ENCODE data around the gene HLA-DQB2.
"Not testable (repeated sequence)": the region's sequence is repeated elsewhere in the genome, so short reads cannot be mapped to it uniquely, and the experiment has no call there.

Gene HLA-DQB2

DNA sequence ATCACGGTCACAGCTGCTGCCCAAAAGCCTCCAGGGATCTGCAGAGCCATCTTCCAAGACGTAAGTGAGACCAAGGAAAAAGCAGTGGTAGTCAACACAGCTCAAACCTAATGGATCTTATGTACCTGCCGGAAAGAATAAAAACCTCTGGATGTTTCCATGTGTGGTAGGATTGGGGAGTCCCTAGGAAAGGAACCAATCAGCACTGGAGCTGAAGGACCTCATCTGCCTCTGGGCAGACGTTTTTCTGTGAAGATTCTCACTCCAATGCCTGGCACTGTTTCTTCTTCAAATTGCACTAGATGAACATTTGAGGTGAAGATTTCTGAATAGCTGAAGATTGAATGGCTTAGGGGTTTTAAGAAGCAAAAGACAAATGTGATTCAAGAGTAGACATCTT is at the start of gene HLA-DQB2:
TSS of gene HLA-DQB2 (minus strand) at position 112 of the 400 bp plus-strand sequence. CDS start at position 50, 62 bp downstream.
- DNase-seq = no peak

DNA sequence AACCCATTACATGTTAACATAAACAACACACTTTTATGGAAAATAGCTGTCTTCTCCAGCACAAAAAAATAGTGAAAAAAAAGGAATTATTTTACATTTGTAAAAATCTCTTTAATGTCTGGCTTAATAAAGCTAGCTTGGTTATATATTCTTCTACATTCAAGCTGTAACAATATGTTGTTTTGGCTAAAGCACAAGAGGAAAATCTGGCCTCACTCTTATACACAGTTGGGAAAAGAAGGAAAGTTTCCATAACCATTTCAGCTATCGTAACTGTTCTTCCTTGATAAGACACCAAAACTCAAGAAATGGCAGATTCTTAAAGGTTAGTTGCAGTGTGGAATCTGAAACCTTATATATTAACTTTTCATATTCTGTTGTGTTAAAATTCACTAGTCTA is 45.8 kb upstream of the HLA-DQB2 start:
- no peak for DNase-seq

DNA sequence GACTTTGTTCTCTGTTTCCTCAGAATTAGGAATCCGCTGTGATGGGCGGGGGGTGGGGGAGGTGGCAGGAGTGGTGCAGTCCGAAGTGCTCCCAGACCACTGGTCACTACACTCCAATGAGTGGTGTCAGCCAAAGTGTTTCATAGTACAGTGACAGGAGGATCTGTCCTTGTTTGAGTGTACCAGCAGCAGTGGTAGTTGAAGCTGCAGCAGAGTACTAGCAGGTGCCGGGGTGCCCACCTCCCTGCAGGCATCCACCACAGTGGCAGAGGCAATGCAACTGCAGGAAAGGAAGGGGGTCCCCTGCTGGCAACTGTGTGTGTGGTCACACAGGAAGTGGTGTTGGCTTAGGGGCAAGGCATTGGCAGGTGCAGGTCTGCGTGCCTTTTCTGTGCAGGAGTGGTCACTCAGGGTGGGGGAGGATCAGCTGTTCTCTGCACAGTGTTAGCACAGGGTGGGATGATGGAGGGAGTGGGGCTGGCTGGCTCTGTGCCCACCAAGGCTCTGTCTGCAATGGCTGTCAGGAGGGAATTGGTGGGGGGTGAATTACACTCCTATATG is 43.8 kb upstream of the HLA-DQB2 start:
- no peak for DNase-seq

DNA sequence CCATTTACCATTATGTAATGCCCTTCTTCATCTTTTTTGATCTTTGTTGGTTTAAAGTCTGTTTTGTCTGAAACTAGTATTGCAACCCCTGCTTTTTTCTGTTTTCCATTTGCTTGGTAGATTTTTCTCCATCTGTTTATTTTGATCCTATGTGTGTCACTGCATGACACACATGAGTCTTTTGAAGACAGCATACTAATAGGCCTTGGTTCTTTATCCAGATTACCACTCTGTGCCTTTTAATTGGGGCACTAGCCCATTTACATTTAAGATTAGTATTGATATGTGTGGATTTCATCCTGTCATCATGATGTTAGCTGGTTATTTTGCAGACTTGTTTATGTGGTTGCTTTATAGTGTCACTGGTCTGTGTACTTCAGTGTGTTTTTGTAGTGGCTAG is 42.1 kb upstream of the HLA-DQB2 start:
- not testable (repeated sequence) for DNase-seq

DNA sequence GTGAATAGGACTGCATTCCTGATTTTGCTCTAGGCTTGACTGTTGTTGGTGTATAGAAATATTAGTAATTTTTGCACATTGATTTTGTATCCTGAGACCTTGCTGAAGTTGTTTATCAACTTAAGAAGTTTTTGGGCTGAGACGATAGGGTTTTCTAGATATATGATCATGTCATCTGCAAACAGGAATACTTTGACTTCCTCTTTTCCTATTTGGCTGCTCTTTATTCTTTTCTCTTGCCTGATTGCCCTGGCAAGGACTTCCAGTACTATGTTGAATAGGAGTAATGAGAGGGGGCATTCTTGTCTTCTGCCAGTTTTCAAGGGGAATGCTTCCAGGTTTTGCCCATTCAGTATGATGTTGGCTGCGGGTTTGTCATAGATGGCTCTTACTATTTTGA is 40.1 kb upstream of the HLA-DQB2 start:
- no peak for DNase-seq

DNA sequence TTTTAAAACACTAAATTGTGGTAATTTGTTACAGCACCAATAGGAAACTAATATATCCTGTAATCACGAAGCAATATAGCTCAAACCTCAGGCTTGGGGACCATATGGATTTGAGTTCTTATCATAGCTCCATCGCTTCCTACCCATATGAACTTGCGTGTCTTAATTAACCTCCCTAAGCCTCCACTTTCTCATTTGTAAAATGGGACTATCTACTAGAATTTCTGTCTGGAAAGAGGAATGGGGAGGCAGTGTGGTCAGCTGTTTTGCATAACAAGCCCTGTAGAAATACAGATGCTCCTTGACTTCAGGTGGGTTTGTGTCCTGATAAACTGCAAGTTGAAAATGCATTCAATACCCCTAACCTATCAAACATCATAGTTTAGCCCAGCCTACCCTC is 36.4 kb upstream of the HLA-DQB2 start:
- no peak for DNase-seq

DNA sequence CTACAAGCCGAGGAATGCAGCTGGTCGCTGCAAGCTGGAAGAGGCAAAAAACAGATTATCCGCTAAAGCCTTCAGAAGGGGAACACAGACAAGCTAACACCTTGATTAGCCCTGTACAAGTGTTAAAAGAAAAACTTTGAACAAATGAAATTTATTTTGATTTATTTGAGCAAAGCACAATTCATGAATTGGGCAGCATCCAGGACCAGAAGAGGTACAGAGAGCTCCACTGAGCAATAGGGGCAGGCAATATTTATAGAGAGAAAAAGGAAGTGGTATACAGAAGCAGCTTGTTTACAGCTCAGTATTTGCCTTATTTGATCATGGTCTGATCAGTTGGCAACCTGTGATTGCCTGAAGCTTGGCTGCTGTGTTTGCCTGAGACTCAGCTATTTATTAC is 35.8 kb upstream of the HLA-DQB2 start:
- no peak for DNase-seq

DNA sequence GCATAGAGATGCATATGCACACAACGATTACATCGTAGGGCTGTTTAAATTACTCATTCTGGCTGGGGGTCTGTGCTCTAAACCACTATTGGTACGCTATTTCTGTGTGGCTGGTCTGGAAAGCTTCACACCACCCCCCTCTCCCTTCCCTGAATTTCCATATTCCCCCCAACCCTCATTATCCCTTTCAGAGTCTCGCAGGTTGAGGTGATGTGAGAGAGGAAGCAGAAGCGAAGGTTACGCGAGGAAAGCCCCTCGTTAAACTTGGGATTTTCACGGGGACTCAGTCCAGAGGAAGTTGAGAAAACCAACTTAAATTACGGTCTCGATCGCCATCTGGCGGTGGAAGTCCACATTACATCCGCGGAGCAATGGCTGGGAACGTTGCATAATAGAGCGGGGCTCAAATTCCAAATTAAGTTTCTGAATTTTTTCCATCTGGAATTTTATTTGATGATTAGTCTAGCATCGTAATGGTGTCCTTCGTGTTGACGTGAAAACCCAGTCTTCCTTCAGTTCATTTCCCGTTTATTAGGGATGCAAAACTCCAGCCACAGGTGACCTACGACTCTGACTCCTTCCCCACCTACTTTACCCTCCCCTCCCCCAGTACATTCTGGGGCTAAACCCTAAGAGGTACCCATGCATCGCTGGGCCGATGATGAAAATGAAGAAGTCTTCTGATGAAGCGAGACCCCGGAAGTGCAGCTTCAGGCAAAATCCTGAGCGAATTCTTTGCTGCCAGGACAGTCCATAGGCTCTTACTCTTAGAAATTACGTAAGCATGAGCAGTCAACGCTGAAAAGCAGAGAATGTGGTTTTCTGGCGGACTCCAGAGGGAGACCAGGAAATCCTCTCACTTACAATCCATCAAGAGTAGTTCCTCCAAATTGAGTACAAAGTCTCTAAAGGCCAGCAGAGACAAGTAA is 33.8 kb upstream of the HLA-DQB2 start:
- DNase-seq = no peak

DNA sequence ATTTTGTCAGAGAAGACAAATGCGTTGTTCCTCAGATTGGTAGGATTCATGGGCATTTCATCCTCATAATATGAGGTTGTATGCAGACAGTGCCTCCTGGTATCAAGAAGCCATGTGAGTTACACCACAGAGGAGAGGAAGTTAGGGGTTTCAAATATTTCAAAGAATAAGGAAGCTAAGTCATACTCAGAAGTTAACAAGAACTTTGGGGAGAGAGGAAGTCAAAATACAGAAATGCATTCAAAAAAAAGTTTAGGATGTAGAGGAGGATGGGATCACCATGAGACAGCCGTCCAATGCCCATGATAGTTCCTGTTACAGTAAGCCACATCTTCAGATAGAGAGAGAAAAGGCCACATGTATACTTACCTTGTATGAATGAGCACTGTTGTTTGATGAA is 31.2 kb upstream of the HLA-DQB2 start:
- no peak for DNase-seq

DNA sequence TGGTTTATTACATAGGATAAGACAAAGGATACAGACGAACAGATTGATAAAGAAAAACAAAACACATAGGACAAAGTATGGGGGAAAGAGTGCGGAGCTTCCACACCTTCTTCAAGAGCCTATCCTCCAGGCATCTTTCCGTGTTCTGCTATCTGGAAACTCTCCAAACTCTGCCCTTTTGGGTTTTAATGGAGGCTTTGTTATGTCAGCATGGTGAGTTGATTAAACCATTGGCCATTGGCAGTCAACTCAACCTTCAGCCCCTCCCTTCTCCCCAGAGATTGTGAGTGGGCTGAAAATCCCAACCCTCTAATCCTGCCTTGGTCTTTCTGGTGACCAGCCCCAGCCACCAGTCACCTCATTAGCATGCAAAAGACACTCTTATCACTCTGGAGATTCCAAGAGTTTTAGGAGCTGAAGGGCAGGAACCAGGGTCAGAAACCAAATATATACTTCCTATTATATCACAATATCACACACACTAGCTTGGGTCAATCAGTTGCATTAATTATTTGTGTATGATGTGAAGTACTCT is 29.6 kb upstream of the HLA-DQB2 start:
- no peak for DNase-seq

DNA sequence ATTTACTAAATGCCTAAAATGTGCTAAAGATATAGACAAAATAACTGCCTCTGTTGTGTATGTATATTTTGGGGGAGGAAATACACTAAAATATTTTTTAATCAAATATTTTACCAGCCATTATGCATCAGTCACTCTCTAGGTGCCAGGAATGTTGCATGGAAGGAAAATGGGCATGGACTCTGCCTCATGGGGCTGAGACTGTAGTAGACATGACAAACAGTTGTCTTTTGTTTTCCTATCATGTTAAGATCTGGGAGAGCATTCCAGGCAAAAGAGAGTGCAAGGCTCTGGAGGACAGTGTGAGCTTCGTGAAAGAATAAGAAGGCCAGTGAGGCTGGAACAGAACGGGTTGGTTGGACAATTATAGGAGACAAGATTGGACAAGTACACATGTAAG is 27.0 kb upstream of the HLA-DQB2 start:
- DNase-seq = no peak

DNA sequence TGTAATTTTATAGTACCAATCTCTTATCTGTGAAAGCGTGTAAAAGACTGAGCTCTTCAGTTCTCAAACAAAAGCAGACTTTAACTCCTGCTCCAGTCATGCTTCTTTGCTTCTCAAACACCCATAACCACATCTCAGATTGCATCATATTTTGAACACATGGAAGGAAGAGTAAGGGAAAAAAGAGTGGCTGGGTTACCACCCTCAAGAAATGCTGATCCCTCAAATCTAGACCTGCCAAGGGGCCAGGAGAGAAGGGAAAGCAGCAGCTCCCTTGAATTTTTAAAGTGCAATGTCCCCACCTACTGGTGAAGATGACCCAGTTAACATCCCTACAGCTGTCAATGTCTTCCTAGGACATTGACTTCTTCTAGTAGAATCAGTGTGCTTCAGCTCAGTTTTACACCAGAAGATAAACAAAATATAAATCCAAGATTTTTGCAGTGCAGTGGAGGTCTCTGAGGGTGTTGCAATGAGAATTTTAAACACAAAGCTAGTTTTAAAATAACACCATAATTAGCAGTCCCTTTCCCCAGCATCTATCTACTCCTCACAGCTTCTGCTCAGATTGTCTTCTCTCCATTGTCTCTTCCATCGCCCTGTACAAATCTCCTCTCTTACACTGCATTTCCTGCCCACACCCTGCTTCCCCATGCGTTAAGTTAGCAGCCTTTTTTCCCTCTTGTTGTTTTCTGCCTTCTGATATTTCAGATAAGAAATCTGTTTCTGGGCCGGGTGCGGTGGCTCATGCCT is 22.6 kb upstream of the HLA-DQB2 start:
- DNase-seq = no peak

DNA sequence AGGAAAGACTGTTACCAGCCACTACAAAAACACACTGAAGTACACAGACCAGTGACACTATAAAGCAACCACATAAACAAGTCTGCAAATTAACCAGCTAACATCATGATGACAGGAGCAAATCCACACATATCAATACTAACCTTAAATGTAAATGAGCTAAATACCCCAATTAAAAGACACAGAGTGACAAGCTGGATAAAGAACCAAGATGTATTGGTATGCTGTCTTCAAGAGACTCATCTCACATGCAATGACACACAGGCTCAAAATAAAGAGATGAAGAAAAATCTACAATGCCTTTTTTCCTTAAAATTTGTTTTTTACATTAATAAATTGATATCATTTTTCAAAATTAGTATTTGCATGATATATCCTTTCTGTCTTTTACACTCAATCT is 19.6 kb upstream of the HLA-DQB2 start:
- not testable (repeated sequence) for DNase-seq

DNA sequence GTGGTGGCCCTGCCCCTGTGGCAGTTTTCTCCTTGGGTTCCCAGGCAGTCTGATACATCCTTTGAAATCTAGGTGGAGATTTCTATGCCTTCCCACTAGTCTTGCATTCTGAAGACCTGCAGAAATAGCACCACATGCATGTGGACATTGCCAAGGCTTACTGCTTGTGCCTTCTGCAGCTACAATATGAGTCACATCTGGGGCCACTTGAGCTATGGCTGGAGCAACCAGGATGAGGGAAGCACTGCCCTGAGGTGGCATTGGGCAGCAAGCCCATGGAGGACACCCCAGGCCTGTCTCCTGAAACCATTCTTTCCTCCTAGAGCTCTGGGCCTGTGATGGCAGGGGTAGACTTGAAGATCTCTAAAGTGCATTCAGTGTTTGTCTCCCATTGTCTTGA is 15.7 kb upstream of the HLA-DQB2 start:
- DNase-seq = no peak

DNA sequence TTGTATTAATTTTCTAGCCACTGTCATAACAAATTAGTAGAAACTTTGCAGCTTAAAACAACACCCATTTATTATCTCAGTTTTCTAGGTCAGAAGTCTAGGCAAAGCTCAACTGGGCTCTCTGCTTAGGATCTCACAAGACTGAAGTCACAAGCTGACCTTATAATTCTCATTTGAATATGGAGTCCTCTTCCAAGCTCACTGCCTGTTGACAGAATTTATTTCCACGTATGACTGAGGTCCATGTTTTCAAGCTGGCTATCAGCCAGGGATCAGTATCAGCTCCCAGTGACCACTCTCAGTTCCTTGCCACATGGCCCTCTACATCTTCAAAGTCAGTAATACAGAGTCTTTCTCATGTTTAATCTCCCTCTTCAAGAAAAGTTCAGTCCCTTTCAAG is 11.7 kb upstream of the HLA-DQB2 start:
- no peak for DNase-seq

DNA sequence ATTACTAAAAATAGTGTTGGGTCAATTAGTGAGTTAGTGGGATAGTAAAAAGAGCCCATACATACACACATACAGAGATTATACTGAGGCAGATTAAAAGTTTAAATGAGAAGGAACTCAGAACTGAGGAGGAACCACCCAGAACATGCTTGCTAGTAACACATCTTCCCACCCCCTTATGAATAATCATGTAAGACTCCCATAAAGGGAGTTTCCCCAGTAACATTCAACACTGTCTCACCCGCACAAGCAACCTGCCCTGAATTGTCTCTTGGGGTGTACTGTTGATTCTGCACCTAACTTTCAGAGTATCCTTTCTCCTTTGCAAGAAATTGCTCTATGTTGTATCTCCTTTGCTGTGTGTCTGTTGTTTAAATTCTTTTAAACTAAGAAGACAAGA is 11.1 kb upstream of the HLA-DQB2 start:
- no peak for DNase-seq

DNA sequence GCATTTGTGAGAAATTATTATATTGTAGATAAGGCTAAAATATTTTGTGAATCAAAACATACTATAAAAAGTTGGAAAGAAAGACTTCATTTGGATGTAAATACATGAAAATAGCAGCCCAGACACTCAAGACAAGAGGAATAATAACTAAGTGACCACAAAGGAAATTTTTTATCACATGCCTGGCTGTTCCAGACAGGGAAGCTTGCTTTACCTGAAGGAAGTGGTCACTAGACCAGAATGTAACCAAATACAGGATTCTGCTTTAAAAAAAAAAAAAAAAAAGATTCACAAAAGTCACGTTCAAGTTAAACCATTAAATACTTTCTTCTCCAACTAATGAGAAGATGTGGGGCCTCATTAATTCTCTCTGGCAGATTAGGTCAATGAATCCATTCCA is 9.3 kb upstream of the HLA-DQB2 start:
- no peak for DNase-seq

DNA sequence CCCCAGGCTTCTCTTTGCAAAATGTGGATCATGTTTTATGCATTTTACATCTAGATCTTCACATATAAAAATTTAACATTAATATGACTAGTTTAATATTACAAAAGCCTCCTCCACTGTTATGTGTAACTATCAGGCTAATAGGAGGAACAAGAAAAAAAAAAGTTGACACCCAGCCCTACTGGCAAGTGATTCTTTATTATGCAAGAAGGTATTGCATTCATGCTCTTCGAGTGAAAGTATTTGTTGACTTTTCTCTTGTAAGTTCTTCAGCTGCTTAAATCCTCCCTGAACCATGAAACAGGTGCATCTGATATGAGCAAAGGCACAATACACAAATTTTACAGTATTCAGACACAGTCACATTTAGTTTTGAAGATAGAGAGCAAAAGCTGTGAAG is 716 bp upstream of the HLA-DQB2 start:
- no peak for DNase-seq

DNA sequence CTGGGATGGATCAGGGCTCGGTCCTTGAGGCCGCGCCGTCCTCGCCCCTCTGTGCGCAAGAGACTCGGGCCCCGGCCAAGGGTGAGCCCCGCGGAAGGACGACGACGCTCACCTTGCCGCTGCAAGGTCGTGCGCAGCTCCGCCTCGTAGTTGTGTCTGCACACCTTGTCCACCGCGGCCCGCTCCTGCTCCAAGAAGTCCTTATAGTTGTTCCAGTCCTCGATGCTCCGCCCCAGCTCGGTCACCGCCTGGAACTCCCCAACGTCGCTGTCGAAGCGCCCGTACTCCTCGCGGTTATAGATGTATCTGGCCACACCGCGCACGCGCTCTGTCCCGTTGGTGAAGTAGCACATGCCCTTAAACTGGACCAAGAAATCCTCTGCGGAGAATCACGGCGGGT is 1.8 kb downstream of the HLA-DQB2 start:
- no peak for DNase-seq

DNA sequence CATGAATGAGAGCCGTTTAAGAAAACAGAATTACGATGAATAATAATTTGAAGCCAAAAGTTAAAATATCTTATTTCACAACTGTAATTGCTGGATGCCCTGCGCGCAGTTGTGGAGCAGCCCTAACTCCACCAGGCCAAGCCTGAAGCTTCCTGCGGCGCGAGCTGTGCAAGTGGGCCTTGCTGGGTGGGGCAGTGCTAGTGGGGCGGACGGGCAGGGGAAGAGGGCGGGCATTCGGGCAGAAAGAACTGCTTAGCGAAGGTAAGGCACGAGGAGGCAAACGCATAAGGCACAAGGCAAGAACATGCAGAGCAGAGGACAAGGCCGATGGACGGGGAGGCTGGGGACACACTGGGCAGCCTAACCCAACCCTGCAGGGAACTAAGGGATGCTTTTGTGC is 2.3 kb downstream of the HLA-DQB2 start:
- no peak for DNase-seq

DNA sequence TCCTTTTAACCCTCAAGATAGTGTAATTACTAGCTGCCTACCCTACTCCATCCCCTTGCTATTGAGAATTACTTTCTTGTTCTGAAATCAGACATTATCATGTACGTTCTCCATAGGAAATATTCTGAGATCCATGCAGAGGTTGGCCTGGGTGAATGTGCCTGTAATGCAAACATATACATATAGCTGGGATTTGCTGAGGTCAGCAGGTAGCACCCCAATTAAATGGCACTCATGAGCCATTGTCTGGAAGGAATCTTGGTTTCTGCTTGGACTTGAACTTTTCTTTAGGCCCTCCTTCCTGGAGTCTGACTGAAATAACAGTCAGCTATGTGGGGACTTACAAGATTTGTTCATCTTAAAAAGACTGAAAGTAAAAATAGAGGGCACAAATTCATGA is 3.7 kb downstream of the HLA-DQB2 start:
- no peak for DNase-seq

DNA sequence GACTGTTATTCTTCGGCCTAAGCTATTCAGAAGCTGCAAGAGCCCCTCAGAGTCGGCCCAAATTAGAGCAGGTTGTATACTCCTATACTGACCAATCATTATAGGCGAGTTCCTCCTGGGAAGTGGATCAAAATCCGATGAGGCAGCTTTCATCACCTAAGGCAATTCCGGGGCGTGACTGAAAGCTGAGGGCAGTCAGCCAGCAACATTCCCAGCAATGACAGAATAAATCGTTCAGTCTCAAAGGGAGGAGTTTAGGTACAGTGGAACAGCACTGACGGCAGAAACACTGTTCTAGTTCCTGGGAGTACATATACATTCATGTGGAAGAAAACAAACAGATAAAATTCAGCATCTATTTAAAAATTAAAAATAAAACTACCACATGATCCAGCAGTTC is 10.8 kb downstream of the HLA-DQB2 start:
- DNase-seq = no peak

DNA sequence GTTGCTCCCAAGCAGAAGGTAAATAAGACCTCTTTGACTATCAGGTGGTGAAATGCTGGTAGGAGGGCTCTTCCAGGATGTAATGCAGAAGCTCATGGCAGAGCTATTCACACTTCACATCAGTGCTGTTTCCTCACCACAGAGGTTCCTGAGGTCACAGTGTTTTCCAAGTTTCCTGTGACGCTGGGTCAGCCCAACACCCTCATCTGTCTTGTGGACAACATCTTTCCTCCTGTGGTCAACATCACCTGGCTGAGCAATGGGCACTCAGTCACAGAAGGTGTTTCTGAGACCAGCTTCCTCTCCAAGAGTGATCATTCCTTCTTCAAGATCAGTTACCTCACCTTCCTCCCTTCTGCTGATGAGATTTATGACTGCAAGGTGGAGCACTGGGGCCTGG is 17.7 kb downstream of the HLA-DQB2 start:
- DNase-seq = not testable (repeated sequence)

DNA sequence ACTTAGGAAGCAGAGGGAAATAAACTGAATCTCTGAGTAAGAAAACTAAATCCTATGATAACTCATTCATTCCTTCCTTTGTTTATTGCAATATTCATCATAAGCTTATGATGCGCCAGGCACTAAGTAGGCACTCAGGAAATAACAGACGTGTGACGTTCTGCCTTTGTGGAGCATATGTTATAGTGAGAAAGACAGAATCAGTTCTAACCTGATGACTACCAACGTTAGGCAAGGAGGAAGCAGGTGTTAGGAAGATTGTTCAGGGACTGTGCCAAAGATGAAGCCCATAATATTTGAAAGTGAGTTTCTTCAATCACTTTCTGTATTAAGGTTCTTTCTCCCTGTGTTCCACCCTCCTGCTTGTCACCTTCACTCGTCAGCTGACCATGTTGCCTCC is 18.6 kb downstream of the HLA-DQB2 start:
- no peak for DNase-seq
